Fibroblast of lung (primary cell): ENCODE measurements around the gene SDK1. TPM values are rescaled to one million over a fixed set of nuclear protein-coding genes. Genes with fewer than 3 reads are reported as not detected.

Experiments
- DNase-seq, 2 donors: peaks; one replicate each; pipeline versions ENCODE4 v3.0.0 to v3.0.0-alpha.2; 2010; ENCODE audit warnings: low read depth in 2 of 2
- H2AFZ ChIP-seq: 2 replicates; pipeline ENCODE4 v1.5.1; 2012; ENCODE audit warnings: low read length, control low read depth, inconsistent platforms
- H3K27ac ChIP-seq: 2 replicates; pipeline ENCODE4 v1.5.1; 2011; ENCODE audit warnings: low read length, control low read depth; ENCODE audit not compliant: insufficient read depth
- H3K27me3 ChIP-seq: 2 replicates; pipeline ENCODE4 v1.5.1; 2011; ENCODE audit warnings: mild to moderate bottlenecking, low read length; ENCODE audit not compliant: control insufficient read depth, insufficient read depth
- H3K36me3 ChIP-seq: 2 replicates; pipeline ENCODE4 v1.5.1; 2011; ENCODE audit warnings: low read length; ENCODE audit not compliant: control insufficient read depth, insufficient read depth
- H3K4me1 ChIP-seq: 2 replicates; pipeline ENCODE4 v1.5.1; 2011; ENCODE audit warnings: low read length; ENCODE audit not compliant: control insufficient read depth, insufficient read depth; ENCODE audit errors: extremely low read depth
- H3K4me2 ChIP-seq: 2 replicates; pipeline ENCODE4 v1.5.1; 2011; ENCODE audit warnings: low read length, control low read depth; ENCODE audit not compliant: insufficient read depth; ENCODE audit errors: extremely low read depth
- H3K4me3 ChIP-seq, 4 experiments: fragments of 200-600 bp in 1 of 4; sonication (generic) in 1 of 4; replicated peaks in 1 of 4; 2 replicates each; pipeline ENCODE4 v1.5.1; 2011 to 2016; ENCODE audit warnings: low read length in 4 of 4, low read depth in 3 of 4, mild to moderate bottlenecking in 3 of 4, control low read depth in 2 of 4, inconsistent platforms in 1 of 4, mixed read lengths in 1 of 4; ENCODE audit not compliant: insufficient read depth in 1 of 4; ENCODE audit errors: control extremely low read depth in 1 of 4
- H3K79me2 ChIP-seq: 2 replicates; pipeline ENCODE4 v1.5.1; 2012; ENCODE audit warnings: mild to moderate bottlenecking, low read length, inconsistent platforms; ENCODE audit not compliant: control insufficient read depth, insufficient read depth
- H3K9ac ChIP-seq: 2 replicates; pipeline ENCODE4 v1.5.1; 2011; ENCODE audit warnings: mild to moderate bottlenecking, low read length, control low read depth; ENCODE audit not compliant: insufficient read depth
- H3K9me3 ChIP-seq: 2 replicates; pipeline ENCODE4 v1.5.1; 2012; ENCODE audit warnings: low read depth, low read length; ENCODE audit not compliant: control insufficient read depth, insufficient read depth
- H4K20me1 ChIP-seq: 2 replicates; pipeline ENCODE4 v1.5.1; 2011; ENCODE audit warnings: low read length; ENCODE audit not compliant: control insufficient read depth, insufficient read depth; ENCODE audit errors: extremely low read depth
- CTCF ChIP-seq, 2 donors: IDR thresholded peaks in 1 of 2; conservative IDR thresholded peaks in 1 of 2; 1 replicate in 1 of 2; 2 replicates in 1 of 2; pipeline ENCODE4 v1.5.1; 2011 to 2012; ENCODE audit warnings: low read length in 2 of 2, control low read depth in 1 of 2, inconsistent platforms in 1 of 2, low read depth in 1 of 2, mild to moderate bottlenecking in 1 of 2
- EZH2 ChIP-seq: IDR thresholded peaks from 2 replicates; pipeline ENCODE4 v1.5.1; 2012; ENCODE audit warnings: low read length, control low read depth, mild to moderate bottlenecking; ENCODE audit errors: missing control alignments
- polyA plus RNA-seq, 2 donors: library from polyadenylated mRNA; depleted of rRNA in 1 of 2; stranded (reverse) in 1 of 2; unstranded in 1 of 2; fragments of >200 nt; gene quantifications; 2 replicates each; pipeline ENCODE4 v1.2.1, GENCODE V29; 2011 to 2012; ENCODE audit warnings: missing spikeins in 1 of 2
- total RNA-seq: library from RNA; depleted of rRNA; stranded (reverse); fragments of >200 nt; gene quantifications from 2 replicates; pipeline ENCODE4 v1.2.1, GENCODE V29; 2014

SDK1 gene
- total and polyA plus RNA-seq, 2 donors (not counting 1 experiment from before 2014, with no cell fraction given): 1.0 to 8.6 TPM

GRCh38 chr7:4225361-4225771 lies 924.3 kb downstream of the SDK1 start:
- Histone ChIP-seq H3K27ac (no peak overlapping the region), H4K20me1 (no peaks in the 10 kb centered on the region), H3K4me2 (no peak overlapping the region), H3K9me3 (no peaks in the 10 kb centered on the region), H3K27me3 (no peaks in the 10 kb centered on the region), H2AFZ (no peak overlapping the region), H3K4me1 (no peaks in the 10 kb centered on the region), H3K36me3 (no peaks in the 10 kb centered on the region), H3K4me3 (no peak overlapping the region), H3K9ac (no peak overlapping the region), H3K79me2 (no peaks in the 10 kb centered on the region)
- DNase-seq: no peak
- TF ChIP-seq CTCF (conservative IDR thresholded peaks at IDR 0.05 in 1 of 2, IDR thresholded peaks at IDR 0.05 in 1 of 2; ENCODE audit: low read depth in 1 of 2, low read length in 2 of 2) (no peak), EZH2 (no peak)

GRCh38 chr7:4225881-4226523 lies 925.0 kb downstream of the SDK1 start:
- Histone ChIP-seq H3K4me2 (no peak overlapping the region), H3K27me3 (no peaks in the 10 kb centered on the region), H3K4me3 (no peak overlapping the region), H3K4me1 (no peaks in the 10 kb centered on the region), H3K27ac (no peak overlapping the region), H3K9me3 (no peaks in the 10 kb centered on the region), H4K20me1 (no peaks in the 10 kb centered on the region), H3K79me2 (no peaks in the 10 kb centered on the region), H3K36me3 (no peaks in the 10 kb centered on the region), H2AFZ (no peak overlapping the region), H3K9ac (no peak overlapping the region)
- no peak for DNase-seq
- TF ChIP-seq EZH2 (no peak), CTCF (conservative IDR thresholded peaks at IDR 0.05 in 1 of 2, IDR thresholded peaks at IDR 0.05 in 1 of 2; ENCODE audit: low read depth in 1 of 2, low read length in 2 of 2) (no peak)

GRCh38 chr7:4226524-4226882 lies 925.5 kb downstream of the SDK1 start:
- H3K9ac ChIP-seq: no peak overlapping the region
- H4K20me1 ChIP-seq: no peaks in the 10 kb centered on the region
- H3K4me3 ChIP-seq: no peak overlapping the region
- DNase-seq: peak in 1 of 2 donors; percentile 3
- H3K9me3 ChIP-seq: no peaks in the 10 kb centered on the region
- H3K4me2 ChIP-seq: no peak overlapping the region
- TF ChIP-seq EZH2: no peak
- no peak for TF ChIP-seq CTCF (conservative IDR thresholded peaks at IDR 0.05 in 1 of 2, IDR thresholded peaks at IDR 0.05 in 1 of 2; ENCODE audit: low read depth in 1 of 2, low read length in 2 of 2)
- no peaks in the 10 kb centered on the region for H3K36me3 ChIP-seq
- H3K27ac ChIP-seq: no peak overlapping the region
- no peak overlapping the region for H2AFZ ChIP-seq
- no peaks in the 10 kb centered on the region for H3K27me3 ChIP-seq
- H3K79me2 ChIP-seq: no peaks in the 10 kb centered on the region
- no peaks in the 10 kb centered on the region for H3K4me1 ChIP-seq
